ENCODE measurements around the gene PNPLA6. TPM values are rescaled to one million over a fixed set of nuclear protein-coding genes. Genes with fewer than 3 reads are reported as not detected.

PNPLA6 gene
- total RNA-seq, 1 experiment from 2014 or later: 217 TPM

DNA sequence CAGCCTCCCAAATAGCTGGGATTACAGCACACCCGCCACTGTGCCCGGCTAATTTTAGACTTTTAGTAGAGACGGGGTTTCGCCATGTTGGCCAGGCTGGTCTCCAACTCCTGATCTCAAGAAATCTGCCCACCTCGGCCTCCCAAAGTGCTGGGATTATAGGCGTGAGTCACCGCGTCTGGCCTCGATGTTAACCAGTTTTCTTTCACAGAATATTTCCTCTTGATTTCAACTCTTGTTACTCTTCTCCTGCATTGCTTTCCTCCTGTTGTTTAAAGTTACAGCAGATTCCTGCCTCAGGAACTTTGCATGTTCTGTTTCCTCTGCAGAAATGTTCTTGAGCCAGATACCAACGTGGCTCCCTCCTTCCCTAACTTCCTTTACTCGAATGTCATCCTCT, 43.0 kb upstream of the PNPLA6 start:
- H3K9me3 ChIP-seq (ENCODE audit: low read length): no peaks in the 10 kb centered on the region
- ATAC-seq: no peak
- H3K4me2 ChIP-seq (ENCODE audit: low read length): no peak overlapping the region
- H3K9me2 ChIP-seq (replicated peaks; ENCODE audit: low read length): no peaks in the 10 kb centered on the region
- DNase-seq: no peak
- no peaks in the 10 kb centered on the region for H3F3A ChIP-seq (ENCODE audit: low read length, unreplicated experiment)
- H2AFZ ChIP-seq (ENCODE audit: low read length): no peak overlapping the region
- ChIA-PET POLR2A (ENCODE audit: unreplicated experiment) (no interaction called here), CTCF (no interaction called here)
- no TSS peak for BruUV-seq (replicated peaks)
- no peak overlapping the region for H3K9ac ChIP-seq (ENCODE audit: low read length)
- TF ChIP-seq, protein P1, sequence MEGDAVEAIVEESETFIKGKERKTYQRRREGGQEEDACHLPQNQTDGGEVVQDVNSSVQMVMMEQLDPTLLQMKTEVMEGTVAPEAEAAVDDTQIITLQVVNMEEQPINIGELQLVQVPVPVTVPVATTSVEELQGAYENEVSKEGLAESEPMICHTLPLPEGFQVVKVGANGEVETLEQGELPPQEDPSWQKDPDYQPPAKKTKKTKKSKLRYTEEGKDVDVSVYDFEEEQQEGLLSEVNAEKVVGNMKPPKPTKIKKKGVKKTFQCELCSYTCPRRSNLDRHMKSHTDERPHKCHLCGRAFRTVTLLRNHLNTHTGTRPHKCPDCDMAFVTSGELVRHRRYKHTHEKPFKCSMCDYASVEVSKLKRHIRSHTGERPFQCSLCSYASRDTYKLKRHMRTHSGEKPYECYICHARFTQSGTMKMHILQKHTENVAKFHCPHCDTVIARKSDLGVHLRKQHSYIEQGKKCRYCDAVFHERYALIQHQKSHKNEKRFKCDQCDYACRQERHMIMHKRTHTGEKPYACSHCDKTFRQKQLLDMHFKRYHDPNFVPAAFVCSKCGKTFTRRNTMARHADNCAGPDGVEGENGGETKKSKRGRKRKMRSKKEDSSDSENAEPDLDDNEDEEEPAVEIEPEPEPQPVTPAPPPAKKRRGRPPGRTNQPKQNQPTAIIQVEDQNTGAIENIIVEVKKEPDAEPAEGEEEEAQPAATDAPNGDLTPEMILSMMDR (conservative IDR thresholded peaks at IDR 0.05; ENCODE audit: low read depth, low read length): no peak
- TF ChIP-seq EZH2phosphoT487 (IDR thresholded peaks at IDR 0.05; ENCODE audit: borderline replicate concordance, low read length) (no peak), EZH2 (IDR thresholded peaks at IDR 0.05; ENCODE audit: low read length, unreplicated experiment) (no peak)
- H3K4me1 ChIP-seq (ENCODE audit: insufficient read depth, low read length): peaks cover 9% of the 10 kb centered on the region
- H3K36me3 ChIP-seq (ENCODE audit: low read depth, low read length): no peaks in the 10 kb centered on the region
- no peak overlapping the region for H3K27ac ChIP-seq (ENCODE audit: low read length)
- no peaks in the 10 kb centered on the region for H3K27me3 ChIP-seq (ENCODE audit: low read length)
- H3K4me3 ChIP-seq (ENCODE audit: low read length): no peak overlapping the region
- intact Hi-C loops (cut with micrococcal nuclease): no loop called here
- H3K79me2 ChIP-seq (ENCODE audit: low read length): no peaks in the 10 kb centered on the region
- H4K20me1 ChIP-seq (ENCODE audit: low read length): no peaks in the 10 kb centered on the region

DNA sequence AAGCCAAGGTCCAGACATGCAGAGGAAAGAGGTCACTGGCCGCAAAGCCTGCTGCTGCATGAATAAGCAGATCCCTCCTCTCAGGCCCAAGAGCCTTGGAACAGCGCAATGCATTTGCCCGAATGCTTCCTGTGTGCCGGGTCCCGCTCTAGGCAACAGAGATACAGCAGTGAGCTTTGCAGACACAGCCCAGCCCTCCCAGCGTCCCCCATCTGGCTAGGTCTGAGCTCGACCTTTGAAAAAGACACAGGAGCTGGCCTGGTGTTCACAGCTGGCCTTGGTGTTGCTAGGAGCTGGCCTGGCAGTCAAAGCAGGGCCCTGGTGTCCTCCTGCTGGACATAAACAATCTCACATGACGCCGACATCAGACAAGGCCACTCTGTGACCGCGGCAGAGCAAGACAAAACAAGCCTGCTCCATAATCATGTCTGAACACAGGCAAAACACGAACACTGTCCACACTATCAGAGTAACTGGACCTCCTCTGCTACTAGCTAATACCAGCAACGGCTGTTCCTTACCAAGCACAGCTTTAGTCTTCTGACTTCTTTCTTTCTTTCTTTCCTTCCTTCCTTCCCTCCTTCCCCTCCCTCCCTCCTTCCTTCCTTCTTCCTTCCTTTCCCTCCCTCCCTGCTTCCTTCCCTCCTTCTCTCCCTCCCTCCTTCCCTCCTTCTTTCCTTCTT, 41.0 kb upstream of the PNPLA6 start:
- Histone ChIP-seq H4K20me1 (ENCODE audit: low read length) (no peaks in the 10 kb centered on the region), H3K9ac (ENCODE audit: low read length) (no peak overlapping the region), H3K4me1 (ENCODE audit: insufficient read depth, low read length) (no peaks in the 10 kb centered on the region), H3K9me3 (ENCODE audit: low read length) (no peaks in the 10 kb centered on the region), H3K4me3 (ENCODE audit: low read length) (no peak overlapping the region), H3K36me3 (ENCODE audit: low read depth, low read length) (no peaks in the 10 kb centered on the region), H3F3A (ENCODE audit: low read length, unreplicated experiment) (no peaks in the 10 kb centered on the region), H3K27me3 (ENCODE audit: low read length) (no peaks in the 10 kb centered on the region), H3K79me2 (ENCODE audit: low read length) (no peaks in the 10 kb centered on the region), H3K9me2 (replicated peaks; ENCODE audit: low read length) (no peaks in the 10 kb centered on the region), H3K27ac (ENCODE audit: low read length) (no peak overlapping the region), H3K4me2 (ENCODE audit: low read length) (no peak overlapping the region), H2AFZ (ENCODE audit: low read length) (no peak overlapping the region)
- DNase-seq (no peak), ATAC-seq (peak; percentile 45)
- TF ChIP-seq, protein P1 (conservative IDR thresholded peaks at IDR 0.05; ENCODE audit: low read depth, low read length): no peak
- TF ChIP-seq EZH2phosphoT487 (IDR thresholded peaks at IDR 0.05; ENCODE audit: borderline replicate concordance, low read length) (no peak), EZH2 (IDR thresholded peaks at IDR 0.05; ENCODE audit: low read length, unreplicated experiment) (no peak)
- intact Hi-C loops (cut with micrococcal nuclease): no loop called here
- CTCF ChIA-PET: no interaction called here
- POLR2A ChIA-PET (ENCODE audit: unreplicated experiment): no interaction called here
- BruUV-seq (replicated peaks): no TSS peak

DNA sequence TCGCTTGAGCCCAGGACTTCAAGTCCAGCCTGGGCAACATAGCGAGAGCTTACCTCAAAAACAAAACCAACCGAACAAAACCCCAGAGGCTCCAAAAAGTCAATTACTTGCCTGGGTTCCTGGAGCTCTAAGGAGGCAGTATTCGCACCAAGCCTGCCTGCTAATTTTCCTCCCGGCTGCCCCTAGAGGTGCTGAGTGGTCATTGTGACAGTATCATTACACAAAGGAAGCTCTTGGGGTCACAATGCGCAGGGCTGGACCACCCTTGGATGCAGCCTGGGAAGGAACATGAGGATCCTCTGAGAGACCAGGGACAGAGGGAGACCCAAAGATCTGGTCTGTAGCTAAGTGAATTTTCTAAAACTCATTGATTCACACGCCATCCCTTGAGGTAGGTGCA, 38.2 kb upstream of the PNPLA6 start:
- POLR2A ChIA-PET (ENCODE audit: unreplicated experiment): interaction anchor here (0.5 kb wide), 1 partner anchor 121 kb away, joined by 4 read pairs; no protein-coding TSS in a partner anchor

More for the DNA sequence above, 38.2 kb upstream of the PNPLA6 start:
- Histone ChIP-seq H3K79me2 (ENCODE audit: low read length) (no peaks in the 10 kb centered on the region), H3F3A (ENCODE audit: low read length, unreplicated experiment) (no peaks in the 10 kb centered on the region), H3K9me2 (replicated peaks; ENCODE audit: low read length) (no peaks in the 10 kb centered on the region), H3K27ac (ENCODE audit: low read length) (no peak overlapping the region), H3K9ac (ENCODE audit: low read length) (no peak overlapping the region), H3K9me3 (ENCODE audit: low read length) (no peaks in the 10 kb centered on the region), H2AFZ (ENCODE audit: low read length) (no peak overlapping the region), H3K4me2 (ENCODE audit: low read length) (no peak overlapping the region), H4K20me1 (ENCODE audit: low read length) (no peaks in the 10 kb centered on the region), H3K36me3 (ENCODE audit: low read depth, low read length) (no peaks in the 10 kb centered on the region), H3K4me1 (ENCODE audit: insufficient read depth, low read length) (peaks cover 7% of the 10 kb centered on the region; the same call in 1 of the 2 replicates), H3K4me3 (ENCODE audit: low read length) (no peak overlapping the region), H3K27me3 (ENCODE audit: low read length) (no peaks in the 10 kb centered on the region)
- no peak for DNase-seq
- no peak for TF ChIP-seq EZH2 (IDR thresholded peaks at IDR 0.05; ENCODE audit: low read length, unreplicated experiment)
- TF ChIP-seq, protein P1 (conservative IDR thresholded peaks at IDR 0.05; ENCODE audit: low read depth, low read length): peak; percentile 47
- TF ChIP-seq EZH2phosphoT487 (IDR thresholded peaks at IDR 0.05; ENCODE audit: borderline replicate concordance, low read length): no peak
- ATAC-seq: peak; percentile 61
- intact Hi-C loops (cut with micrococcal nuclease): no loop called here
- CTCF ChIA-PET: interaction anchor here (0.5 kb wide), 1 partner anchor 99 kb away, joined by 3 read pairs; no protein-coding TSS in a partner anchor
- BruUV-seq (replicated peaks): no TSS peak
